Ureter (tissue), 1 donor: ENCODE measurements around the gene DLG5. TPM values are rescaled to one million over a fixed set of nuclear protein-coding genes. Genes with fewer than 3 reads are reported as not detected.
"Not testable (repeated sequence)": the region's sequence is repeated elsewhere in the genome, so short reads cannot be mapped to it uniquely, and the experiment has no call there.

Experiments used
- DNase-seq: peaks from one replicate; pipeline ENCODE4 v3.0.0-alpha.2; 2020; ENCODE audit warnings: low spot score
- total RNA-seq: library from RNA; stranded (reverse); gene quantifications from one replicate; pipeline ENCODE4 v1.2.4, GENCODE V29; 2023
- donor health status: DM: yes; HTN: yes; CAD: no.

The DLG5 gene
- total RNA-seq, 1 donor from 2014 or later, result 75.7 TPM

DNA sequence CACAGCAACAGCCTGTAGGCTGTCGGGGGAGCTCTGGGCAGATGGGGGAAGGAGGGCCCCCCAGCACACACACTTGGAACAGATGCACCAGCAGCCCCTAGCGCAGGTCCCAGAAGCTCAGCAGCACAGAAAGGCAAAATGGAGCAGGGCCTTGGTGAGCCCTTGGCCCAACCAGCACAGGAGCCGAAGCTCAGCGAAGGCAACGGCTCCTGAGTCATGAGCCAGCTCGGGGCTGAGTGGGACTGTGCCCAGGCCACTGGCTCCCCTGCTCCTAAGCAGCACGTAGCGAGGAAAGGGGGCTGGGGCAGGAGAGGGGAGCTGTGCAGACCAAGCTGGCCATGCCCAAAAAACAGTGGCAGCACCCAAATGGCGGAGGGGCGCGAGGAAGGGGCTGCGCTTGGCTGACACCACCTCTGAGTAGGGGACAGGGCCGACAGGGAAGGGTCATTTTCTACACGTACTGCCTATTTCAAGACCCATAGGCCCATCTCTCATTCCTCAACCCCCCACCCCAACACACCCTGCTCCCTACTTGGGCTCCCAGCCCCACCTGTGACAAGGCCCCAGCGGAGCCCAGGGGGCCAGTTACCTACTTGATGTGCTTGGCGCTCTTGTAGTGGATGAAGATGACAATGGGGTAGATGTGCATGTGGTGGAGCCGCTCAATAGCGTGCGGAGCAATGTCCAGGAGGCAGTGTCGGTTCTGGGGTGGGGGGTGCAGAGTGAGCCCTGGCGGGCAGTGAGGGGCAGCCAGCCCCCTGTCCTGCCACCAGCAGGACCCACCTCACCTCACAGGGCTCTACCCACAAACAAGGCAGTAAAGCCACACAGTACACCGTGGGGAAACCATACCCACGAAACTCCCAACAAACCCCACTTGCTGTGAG lies 132.1 kb downstream of the DLG5 start:
- DNase-seq, result no peak

DNA sequence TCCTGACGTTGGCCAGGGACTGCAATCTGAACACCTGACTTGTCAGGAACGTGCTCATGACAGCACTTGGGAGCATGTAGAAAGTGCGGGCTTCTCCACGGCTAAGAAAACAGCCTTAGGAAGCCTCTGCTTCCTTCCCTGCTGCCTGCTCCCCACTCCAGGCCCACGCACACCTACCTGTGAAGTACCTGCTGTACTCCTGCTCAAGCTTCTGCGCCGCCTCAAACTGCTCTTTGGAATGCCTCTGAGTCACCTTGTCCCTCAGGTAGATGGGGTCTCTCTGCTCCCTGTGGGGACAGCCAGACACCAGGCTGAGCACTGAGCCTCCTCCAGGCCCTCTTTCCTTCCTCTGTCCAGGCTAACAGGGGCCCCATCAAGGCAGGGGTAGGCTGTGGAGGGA lies 132.7 kb downstream of the DLG5 start:
- no peak for DNase-seq

DNA sequence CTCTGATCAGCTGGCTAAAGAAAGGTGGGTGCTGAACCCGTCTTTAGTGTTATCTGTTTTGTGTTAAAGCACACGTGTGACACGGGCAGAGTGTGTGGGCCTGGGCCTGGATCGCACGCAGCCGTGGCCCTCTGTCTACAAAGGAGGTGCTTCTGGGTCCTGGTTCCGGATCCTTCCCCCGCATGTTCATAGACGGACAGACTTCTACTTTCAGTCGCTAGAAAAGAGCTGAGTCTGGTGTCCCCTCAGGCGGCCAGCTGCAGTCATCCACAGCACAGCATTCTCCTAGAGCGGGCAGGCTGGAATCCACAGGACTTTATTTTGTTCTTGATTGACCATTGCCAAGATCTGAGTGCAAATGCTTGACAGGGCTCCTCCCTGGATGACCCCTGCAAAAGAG lies 134.4 kb downstream of the DLG5 start:
- no peak for DNase-seq

DNA sequence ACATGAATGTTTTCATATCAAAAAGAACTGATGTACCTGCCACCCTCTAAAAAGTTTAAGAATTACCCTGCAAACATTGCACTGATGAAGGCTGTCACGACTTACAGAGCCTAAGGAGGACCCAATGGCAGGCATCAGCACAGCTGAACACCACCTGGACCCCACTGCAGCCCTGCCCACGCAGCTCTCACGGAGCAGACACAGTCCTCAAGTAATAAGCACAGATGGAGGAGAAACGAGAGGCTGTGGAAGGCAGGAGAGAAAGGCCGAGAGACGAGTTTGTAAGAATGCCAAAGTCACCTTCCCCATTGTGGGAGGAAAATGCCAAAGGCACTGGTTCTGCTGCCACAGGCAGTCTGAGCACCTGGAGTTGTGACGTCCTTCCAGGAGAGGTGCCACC lies 135.0 kb downstream of the DLG5 start:
- DNase-seq, result no peak

DNA sequence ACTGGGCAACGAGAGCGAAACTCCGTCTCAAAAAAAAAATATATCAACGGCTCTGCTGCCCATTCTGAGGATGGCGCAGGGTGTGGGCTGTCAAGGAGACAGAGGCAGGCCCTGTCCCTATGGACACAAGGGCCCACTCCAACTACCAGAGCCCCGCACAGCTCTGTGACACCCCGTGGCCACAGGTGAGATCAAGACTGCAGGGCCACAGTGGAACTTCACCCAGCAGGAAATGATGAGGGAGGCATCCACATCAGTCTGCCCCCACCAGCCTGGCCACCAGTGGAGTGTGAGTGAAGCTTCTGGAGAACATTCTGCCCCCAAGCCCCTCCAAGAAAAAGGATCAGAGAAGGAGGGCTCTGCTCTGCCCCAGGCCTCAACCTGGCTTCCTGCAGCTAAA lies 136.7 kb downstream of the DLG5 start:
- DNase-seq, result no peak

DNA sequence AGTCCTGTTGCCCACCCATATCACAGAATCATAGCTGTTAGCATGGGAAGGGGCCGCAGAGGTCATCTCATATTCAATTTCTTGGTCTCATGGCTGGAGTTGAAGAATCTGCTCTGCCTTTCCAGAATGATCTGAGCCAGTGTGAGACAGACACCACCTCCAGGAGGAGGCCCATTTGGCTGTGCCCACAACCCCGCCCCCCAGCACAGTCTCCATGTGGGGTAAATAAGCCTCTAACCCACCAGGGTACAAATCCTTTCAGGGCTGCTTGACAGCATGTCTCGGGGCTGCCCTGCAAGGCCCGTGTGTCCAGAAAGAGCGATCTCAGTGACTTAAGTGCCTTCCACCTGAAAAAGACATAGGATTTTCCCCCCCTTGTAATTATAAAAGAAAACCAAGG lies 137.5 kb downstream of the DLG5 start:
- DNase-seq, result no peak

DNA sequence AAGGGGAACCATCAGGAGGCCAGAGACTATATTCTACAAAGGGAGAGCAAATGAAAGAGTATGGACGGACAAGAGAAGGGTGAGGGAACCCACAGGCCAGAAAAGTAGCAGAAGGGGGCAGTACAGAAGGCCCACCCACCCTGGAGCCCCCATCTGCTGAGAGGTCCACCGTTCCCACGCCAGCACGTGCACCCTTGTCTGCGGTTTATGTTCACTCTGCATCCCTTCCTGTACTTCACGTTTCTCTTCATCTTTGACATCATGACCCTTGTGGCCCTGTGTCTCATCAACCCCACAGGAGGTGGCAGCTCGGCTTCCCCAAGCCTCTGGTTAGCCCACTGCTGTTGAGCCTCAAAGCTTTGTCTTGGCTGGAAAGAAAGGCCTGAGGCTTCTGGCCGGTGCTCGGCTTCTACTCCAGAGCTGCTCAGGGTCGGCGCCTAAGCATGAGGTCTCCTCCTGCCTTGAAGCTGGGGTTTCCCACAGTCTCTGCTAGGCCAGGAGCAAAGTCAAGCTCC lies 138.0 kb downstream of the DLG5 start:
- DNase-seq, result no peak

DNA sequence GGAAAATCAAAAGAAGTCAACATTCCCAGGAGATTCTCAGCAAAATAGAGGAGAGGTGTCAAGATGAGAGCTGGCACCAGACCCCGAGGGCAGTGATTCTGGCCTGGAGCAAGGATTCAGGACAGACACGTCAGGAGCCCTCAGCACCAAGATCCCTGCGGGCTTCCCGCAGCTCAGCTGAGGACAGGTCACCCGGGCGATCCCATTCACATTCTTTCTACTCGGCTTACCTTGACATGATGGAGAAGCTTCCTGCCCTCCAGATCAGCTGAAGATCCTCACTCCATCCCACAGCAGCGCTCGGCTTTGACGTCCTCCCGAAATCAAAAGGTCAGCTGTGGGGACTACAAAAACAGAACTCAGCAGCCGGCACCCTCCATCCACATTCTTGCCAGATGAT lies 139.1 kb downstream of the DLG5 start:
- DNase-seq, result no peak

DNA sequence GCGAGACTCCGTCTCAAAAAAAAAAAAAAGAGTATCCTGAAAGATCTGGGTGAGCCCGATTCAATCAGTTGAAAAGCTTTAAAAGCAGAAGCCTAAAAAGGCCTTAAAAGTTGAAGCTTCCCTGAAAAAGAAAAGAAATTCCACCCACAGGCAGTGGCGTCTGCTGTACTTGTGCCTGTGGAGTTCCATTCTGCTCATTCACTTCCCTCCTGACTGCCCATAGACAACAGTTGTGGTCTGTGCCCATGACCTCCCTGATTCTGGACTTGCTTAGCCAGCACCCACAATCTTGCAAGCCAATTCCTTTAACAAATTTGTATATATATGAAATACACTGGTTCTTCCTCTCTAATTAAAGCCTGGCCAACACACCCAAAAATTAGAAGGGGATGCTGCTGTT lies 141.7 kb downstream of the DLG5 start:
- no peak for DNase-seq

DNA sequence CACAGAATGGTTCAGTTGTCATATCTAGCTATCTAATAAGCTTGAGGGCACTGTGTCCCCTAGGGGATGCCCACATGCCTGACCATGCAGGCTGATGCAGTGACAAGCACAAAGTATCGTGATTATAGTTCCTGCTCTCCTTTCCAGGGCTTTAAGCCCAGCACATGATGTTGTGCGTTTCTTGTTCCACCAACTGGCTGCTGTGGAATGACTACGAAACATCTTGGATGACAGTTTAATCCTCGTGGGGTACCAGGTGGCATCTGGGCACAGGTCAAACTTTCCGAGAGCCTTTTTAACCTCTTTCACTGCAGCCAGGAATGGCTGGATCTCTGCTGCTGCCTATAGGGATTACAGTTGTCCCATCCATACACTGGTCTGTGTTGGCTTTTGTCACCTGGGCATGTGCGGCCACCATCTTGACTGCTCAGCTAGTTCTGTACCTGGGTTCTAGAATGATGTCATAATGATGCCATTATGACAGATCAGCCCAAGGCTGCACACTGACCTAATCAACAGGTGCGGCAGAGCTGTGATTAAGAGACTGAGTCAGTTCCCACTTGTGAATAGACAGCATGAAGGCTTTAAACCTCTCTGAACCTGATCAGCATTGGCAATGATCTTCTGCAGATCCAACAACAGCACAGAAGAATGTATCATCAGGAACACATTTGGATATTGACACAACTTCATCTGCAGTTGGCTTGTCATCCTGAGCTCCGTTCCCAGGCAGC lies 144.1 kb downstream of the DLG5 start:
- DNase-seq, result no peak

DNA sequence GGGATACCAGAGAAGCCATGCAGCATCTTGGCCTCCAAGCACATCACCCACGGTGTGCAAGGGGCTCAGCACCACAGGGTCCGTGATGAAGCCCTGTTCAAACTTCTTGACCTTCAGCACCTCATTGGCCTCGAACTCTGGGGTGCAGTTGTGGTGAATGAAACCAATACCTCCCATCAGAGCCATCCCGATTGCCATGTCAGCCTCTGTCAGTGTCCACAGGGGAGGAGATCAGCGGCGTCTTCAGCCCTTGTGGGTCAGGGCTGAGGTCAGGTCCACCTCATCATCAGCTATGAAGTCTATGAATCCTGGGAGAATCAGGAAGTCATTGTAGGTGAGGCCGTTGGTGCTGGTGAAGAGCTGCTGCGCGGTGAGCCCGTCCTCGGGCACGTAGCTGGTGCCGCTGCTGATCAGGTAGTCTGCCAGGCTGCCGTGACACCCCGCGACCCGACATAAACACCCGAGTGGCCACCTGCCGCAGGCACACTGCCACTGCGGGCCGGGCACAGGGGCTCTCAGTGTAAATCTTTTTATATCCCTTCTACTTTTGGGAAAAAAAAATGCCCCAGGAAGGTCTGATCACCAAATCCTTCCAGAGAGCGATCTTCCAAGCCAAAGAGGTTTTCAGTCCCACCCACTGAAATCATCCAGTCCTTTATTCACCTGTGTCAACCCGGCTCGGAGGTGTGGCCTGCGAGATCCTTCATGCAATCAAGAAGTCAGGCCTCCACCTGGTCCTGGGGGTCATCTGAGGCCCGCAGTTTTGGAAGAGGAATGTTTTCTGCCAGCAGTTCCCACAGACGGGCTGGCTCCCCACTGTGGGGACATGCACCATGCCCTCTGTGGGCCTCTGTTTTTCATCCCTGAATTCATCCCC lies 144.9 kb downstream of the DLG5 start:
- DNase-seq, result no peak

DNA sequence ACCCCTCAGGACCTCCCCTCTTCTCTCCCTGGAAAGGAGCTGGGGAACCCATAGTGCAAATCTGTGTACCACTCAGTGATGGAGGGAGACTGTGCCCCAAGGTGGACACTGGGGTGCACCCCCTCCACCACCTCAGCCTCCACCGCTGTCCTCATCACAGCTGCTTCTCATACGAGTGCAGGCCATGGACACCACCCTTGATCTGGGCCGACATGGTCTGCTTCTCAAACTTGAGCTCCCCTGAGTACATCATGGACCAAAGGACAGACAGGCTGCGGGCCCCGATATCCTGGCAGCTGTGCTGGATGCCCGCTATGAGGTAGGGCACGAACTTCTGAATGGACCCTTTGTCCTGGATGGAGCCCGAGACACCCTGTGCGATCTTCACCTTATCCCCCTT lies 146.4 kb downstream of the DLG5 start:
- no peak for DNase-seq

DNA sequence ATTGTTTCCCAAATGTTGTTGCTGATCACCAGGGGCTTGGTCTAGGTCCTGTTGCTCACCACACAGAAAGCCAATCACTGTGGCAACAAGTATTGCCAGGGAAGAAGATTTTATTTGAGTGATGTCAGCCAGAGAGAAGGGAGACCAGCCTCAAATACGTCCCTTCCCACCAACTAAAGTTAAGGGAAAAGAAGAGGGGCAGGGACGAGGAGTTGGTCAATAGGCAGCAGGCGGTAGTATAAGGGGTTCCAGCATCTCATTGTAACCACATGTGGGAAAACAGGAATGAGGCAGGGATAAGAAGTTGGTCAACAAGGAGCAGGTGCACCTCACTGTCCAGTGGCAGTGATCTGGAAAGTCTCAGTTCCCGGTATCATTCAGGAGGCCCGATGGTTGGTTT lies 150.1 kb downstream of the DLG5 start:
- no peak for DNase-seq

DNA sequence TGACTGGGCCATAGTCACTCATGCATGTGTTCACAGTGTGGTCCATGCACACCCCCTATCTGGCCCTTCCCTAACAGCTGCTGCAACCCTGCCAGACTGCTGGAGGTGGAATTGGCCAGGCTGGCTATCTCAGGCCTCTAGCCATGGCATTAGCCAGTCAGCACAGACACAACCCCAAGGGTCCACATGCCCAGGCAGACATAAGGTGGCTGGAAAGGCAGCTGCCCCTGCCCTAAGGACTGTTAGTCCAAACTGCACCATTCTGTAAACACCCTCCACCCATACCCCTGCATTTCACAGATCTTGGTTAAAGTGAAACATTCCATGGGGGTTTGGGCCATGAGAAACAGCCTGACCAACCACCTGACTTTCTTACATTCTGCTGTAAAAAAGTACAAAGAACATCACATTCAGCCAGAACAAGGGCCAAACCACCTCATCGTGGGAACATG lies 151.6 kb downstream of the DLG5 start:
- peak; percentile 28 for DNase-seq

DNA sequence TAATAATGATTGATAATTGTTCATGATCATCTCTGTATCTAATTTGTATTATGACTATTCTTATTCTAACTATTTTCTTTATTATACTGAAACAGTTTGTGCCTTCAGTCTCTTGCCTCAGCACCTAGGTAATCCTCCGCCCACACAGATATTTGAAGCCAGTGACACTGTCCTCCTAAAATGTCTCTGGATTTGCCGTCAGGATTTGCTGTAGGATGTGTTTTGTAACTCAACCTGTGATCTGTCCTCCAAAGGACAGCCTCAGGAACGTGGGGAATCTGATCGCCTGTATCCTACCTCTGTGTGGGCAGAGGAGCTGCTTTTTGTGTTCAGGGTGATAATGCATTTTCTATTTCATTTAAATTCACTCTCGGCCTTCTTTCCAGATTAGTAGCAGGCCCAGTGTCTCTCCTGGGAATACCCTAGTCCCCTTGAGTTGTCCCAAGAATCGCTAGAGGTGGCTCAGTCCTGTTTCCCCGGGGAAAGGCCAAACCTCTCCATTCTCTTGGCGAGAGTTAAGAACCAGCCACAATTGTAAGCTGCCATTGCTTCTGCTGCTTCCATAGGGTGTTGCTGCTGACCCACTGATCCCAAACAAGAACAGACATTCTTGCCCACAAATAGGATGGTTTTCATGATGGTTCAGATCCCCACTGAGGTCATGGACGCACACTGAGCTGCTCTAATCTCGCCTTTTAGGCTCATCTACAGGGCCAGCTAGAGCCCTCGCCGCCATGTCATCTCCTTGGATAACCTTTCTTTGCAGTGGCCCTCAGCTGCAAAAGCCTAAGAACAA lies 152.7 kb downstream of the DLG5 start:
- no peak for DNase-seq

DNA sequence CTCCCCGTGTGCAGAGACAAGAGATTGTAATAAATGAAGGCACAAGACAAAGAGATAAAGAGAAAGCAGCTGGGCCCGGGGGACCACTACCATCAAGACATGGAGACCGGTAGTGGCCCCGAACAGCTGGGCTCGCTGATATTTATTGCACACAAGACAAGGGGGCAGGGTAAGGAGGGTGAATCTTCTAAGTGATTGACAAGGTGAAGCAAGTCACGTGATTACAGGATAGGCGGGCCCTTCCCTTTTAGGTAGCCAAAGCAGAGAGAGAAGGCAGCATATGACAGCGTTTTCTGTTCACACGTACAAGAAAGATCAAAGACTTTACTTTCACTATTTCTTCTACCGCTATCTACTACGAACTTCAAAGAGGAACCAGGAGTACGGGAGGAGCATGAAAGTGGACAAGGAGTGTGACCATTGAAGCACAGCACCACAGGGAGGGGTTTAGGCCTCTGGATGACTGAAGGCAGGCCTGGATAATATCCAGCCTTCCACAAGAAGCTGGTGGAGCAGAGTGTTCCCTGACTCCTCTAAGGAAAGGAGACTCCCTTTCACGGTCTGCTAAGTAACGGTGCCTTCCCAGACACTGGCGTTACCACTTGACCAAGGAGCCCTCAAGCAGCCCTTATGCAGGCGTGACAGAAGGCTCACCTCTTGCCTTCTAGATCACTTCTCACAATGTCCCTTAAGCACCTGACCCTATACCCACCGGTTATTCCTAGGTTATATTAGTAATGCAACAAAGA lies 153.5 kb downstream of the DLG5 start:
- DNase-seq, result not testable (repeated sequence)

DNA sequence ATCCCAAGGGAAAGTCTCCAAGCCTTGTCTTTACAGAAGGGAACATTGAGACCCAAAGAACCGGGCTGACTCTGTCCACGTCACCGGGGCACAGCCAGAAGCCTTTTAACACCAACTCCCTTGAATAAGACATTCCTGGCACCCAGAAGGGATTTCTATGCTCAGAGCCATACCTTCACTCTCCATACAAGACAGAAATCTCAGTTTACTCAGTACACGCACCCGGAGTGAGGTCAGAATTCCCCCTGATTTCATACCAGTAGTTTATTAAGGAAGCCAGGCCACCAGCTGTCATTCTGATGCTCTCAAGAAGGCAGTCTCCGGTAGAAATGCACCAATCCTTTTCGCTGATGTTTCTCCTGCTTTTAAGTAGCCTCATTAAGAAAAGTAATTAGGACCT lies 154.7 kb downstream of the DLG5 start:
- DNase-seq, result peak; percentile 9

DNA sequence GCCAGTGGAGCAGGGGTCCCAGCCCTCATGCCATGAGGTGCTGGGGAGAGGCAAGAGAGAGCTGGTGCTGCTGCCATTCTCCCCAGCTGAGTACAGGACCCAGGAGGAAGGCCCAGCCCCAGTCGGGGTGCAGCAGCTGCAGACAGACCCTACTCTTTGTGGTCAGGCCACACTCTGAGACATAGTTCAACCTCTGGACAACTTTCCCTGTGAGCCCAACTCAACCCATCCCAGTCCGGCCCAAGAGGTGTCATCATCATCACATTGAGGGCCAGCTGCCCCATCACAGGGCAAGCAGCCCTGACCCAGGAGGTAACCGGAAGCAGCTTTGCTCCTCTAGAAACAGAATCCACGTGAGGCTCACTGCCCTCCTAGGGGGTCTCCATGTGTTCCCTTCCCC lies 155.1 kb downstream of the DLG5 start:
- DNase-seq, result no peak

DNA sequence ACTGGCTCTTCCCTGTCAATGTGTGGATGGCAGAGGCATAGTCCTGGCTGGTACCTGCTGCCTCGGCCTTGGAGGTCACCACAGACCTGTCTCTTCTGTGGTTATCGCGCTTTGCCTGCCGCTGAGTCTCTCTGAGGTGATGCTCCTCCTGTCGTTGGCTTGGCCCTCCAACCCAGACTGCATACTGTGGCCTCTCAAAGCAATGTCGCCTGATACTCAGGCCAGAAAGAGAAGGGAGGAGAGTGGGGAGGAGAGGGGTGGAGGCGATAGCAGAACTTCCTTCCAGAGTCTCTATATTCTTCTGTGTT lies 155.7 kb downstream of the DLG5 start:
- peak; percentile 26 for DNase-seq

DNA sequence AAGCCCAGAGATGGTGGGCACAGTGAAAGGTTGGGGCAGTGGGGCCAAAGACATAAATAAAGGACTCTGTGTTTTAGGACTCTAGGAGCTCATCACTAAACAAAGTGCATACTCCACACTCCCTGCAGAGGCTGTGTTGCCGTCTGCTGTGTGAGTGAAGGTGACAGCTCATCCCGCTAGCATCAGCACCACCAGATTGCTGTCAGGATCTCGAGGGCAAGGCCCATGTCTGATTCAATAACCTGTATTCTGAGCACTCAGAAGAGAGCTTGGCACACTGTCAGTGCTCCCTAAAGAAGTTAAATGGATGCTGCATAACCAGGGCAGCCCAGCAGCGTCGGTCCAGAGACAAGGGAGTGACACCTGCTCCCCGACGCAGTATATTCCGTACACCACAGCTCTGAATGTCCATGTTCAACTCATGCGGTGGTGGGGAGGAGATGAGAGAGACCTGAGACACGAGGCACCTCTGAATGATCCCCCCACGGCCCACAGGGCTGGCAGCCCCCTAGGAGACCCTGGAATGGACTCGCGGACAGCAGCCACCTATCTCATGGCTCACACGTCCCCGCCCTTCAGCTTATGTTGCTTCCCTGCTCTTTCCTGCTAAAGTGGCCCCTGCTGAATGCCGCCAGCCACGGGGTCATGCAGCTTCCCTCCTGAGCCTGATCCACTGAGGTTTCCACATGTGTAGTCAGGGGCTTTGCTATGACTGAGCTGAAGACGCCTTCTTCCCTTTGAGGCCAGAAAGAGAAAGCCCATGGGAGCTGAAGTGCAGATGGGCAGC lies 156.3 kb downstream of the DLG5 start:
- no peak for DNase-seq
